ENCODE data around the gene TMEM271.

TMEM271 gene

GRCh38 chr4:579543-580175, 3.6 kb upstream of the TMEM271 start:
- DNase-seq (ENCODE audit: low spot score): no peak

DNA sequence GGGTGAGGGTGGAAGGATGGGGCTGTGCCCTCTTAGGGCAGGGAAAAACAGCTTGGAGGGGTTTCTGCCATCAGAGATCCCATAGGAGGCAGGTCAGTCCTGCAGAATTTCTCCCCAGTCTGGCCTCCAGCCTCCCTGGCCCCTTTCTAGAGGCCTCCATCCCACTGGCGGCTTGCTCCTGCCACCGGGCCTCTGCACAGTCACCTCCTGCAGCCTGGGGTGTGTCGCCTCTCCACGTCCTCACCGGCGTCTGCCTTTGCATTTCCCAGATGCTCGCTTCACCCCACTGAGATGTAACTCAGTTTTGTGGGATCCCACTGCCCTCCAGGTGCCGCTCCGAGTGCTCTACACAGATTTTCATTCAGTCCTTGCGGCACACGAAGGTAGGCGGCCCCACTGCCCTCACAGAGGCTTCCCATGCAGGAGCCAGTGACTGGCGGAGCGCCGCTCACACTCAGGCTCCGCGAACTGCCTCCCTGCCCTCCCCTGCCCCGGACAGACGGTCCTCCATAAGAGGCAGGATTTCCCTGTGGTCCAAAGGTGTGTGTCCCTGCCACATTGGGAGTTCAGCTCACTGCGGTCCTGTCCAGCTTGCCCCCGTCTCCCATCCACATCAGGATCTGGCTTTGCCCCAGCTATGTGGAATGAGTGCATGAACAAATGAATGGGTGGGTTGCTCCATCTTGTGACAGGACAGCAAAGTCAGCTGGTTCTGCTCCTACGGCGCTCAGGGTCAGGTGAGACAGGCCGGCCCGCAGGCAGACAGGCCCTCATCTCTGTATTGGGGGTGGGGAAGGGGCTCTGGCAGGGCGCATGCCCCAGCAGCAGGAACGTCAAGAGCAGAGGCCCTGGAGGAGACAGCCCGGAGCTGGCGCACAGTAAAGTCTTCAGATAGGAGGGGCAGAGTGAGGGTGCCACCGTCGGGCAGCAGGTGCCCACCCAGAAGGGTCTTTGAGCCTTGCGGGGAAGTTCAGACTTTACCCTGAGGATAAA, 2.7 kb upstream of the TMEM271 start:
- no peak for DNase-seq (ENCODE audit: low spot score)

DNA sequence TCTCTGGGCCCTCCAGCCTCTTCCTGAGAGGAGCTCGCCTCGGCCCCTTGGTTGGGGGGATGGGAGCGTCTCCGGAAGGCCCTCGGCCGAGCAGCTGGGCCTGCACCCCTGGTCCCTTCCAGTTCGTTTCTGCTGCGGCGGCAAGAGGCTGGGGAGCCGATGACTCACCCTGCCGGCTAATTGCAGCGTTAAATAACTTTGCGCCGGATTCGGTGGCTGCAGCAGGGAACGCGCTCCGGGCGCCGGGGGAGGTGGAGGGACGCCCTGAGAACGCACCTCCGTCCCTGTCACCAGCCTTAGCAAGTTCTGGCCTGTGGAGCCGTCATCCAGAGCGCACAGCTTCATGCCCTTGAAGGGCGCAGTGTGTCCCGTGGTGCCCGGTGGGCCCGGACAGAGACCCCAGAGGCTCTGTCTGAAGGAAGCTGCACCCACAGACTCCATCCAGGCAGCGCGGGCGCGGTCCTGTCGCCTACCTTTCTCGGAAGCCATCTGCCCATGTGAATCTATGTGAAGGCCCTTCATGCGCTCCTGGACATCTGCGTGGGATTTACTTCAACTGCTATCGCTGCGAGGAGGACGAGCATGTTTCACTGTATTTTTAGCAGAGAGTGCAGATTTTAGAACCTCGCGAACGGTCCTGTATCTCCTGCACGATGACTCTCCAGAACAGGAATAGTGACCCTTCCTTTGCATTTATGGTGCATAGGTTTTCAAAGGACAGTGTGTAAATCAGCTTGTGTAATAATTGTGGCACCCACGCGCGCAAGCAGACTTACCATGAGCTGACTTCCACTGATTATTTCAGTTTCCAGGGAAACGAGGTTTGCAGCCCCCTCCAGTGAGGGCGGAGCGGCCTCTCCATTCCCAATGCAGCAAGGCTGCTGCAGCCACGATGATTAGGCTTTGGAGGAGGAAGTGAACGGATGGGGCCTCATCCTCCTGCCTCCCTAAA, 1.7 kb upstream of the TMEM271 start:
- peak; percentile 46 for DNase-seq (ENCODE audit: low spot score)

GRCh38 chr4:576991-577498, 950 bp upstream of the TMEM271 start:
- peak; percentile 40 for DNase-seq (ENCODE audit: low spot score)

GRCh38 chr4:575281-576141, 584 bp downstream of the TMEM271 start:
- DNase-seq (ENCODE audit: low spot score): no peak

DNA sequence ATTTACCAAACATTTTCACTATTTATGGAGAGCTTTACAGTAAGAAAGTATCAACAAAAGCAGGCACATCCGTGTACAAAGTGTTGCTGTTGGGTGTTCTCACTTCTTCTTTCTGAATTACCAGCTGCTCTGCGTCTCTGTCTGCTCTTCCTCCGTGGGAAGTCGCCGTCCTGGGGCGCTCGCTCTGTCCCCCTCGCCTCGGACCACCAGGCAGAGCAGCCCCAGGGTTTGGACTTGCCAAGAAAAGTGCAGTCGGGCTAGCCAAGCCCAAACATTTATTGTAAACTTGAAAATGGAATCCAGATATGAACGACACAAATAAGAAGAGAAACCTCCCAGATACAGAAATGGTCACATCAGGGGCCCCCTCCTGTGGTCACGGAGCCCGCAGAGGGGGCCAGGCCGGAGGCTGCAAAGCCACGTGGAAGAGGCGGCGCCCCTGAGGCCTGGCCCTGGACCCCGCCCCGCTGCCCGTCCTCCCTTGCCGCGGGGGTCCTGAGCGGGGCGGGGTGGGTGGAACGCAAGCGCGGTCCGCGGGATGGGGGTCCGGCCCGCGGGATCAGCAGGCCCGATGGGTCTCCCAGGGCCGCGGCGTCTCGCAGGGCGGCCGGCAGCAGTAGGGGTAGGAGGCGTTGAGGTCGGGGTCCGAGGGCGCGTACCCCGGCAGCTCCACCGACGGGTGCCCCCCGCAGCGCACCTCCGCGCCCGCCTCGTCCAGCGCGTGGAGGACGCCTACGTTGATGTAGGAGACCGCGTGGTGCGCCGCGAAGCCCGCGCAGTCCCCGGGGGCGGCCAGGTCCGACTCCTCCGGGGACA, 1.5 kb downstream of the TMEM271 start:
- no peak for DNase-seq (ENCODE audit: low spot score)

DNA sequence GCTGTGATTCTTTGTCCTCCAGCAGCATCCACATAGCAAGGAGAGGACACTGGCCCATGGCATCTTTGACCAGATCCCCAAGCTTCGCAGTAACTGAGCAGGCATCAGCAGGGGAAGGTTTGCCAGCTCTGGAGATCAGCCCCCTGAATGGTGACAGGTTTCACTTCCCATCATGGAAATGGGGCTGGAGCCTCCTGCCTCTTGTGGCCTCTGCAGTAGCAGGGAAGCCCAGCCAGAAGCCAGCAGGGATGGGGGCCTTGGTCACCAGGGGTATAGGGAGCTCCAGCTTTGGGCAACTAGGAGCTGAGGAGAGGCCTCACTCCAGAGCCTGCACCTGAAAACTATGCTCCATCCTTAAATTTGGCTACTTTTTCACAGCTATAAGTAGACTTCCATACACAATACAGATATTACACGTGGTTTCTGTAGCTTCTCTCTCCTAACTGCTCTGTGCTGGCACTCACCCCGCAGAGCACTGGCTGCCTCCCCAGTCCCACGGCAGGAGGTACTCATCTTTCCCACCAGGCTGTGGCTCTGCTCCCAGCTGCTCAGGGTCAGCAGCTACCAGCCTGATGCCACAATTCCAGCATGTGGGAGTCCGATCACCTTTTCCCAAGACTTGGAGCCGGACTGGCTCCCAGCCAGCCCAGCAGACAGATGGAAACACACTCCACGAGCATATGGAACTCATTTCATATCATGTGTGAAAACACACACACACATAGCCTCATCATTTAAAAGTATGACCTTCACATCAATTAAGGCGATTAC, 2.8 kb downstream of the TMEM271 start:
- peak; percentile 85 for DNase-seq (ENCODE audit: low spot score)

DNA sequence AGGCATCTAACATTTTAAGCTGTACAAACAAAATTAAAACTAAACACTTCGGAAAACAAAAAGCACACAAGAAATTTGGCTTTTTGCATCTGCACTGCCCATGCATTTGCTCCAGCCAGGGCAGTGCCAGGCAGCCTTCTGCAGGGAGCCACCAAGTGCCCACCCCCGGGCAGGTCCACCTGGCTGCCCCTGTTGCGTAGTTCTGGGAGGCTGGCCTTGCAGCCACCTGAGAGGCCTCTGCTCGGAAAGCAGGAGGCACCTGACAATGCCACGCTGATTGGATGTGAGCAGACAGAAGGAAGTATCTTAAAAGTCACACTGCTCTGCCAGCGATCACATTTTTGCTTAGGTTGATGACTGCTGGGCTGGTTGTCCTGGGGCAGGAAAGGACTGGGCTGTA, 3.5 kb downstream of the TMEM271 start:
- DNase-seq (ENCODE audit: low spot score): no peak

DNA sequence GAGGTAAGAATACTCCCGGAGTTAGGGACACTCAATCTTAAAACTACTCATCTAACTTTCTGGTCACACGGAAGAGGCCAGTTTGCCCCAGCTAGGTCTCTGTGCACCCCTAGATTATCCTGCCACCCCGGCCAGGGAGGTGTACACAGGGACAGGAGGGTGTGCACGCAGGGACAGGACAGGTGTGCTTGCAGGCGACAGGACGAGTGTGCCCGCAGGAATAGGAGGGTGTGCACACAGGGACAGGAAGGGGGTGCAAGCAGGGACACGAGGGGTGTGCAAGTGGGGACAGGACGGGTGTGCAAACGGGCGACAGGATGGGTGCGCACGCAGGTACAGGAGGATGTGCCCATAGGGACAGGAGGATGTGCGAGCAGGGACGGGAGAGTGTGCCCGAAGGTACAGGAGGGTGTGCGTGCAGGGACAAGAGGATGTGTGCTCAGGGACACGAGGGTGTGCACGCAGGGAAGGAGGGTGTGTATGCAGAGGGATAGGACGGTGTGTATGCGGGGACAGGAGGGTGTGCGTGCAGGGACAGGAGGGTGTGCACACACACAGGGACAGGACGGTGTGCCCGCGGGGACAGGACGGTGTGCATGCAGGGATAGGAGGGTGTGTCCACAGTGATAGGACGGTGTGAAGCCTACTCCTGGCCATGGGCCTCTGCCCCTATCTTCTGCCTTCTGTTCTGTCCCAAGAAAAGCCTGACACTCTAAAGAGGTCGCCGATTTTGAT, 4.1 kb downstream of the TMEM271 start:
- no peak for DNase-seq (ENCODE audit: low spot score)

- no peak for DNase-seq (ENCODE audit: low spot score)
Observed at GRCh38 chr4:570754-571153, 5.3 kb downstream of the TMEM271 start.

- no peak for DNase-seq (ENCODE audit: low spot score)
Observed at GRCh38 chr4:569958-570667, 6.0 kb downstream of the TMEM271 start.

GRCh38 chr4:568962-569361, 7.1 kb downstream of the TMEM271 start:
- DNase-seq (ENCODE audit: low spot score): no peak

DNA sequence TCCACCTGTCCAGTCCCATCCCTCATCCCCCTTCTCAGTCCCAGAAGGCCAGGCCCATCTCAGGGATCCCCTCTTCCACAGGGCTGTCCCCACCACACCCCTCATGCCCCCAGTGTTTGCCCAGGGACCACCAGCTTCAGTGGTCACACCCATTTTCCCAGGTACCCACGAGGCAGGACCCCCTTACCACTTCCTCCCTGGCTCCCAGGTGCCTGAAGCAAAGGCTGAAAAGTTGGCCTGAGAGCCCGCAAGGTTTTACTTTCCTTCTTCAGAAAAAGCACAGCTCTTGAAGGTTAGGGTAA, 7.8 kb downstream of the TMEM271 start:
- no peak for DNase-seq (ENCODE audit: low spot score)

- DNase-seq (ENCODE audit: low spot score): no peak
Observed at GRCh38 chr4:567457-568350, 8.4 kb downstream of the TMEM271 start.

- no peak for DNase-seq (ENCODE audit: low spot score)
Observed at GRCh38 chr4:566508-567295, 9.4 kb downstream of the TMEM271 start.

DNA sequence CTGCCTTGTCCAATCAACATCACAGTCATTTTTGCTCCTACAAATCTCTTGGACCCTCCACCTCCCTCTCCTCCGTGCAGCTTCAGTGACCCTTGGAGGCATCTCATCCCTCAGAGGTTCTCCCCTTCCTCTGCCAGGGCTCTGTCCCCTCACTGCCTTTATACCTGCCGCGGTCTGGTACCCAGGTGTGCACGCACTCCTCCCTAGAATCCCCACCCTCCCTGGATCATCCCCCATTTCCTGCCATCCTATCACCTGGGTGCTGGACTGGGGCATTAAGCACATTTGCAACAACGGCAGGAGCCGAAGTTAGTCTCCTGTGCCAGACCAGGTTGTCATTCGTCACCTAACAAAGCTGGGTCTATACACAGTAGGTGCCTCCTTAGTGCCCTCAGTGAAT, 10.1 kb downstream of the TMEM271 start:
- DNase-seq (ENCODE audit: low spot score): no peak
